Measurements from ENCODE around the gene SIX2. TPM values are rescaled to one million over a fixed set of nuclear protein-coding genes. Genes with fewer than 3 reads are reported as not detected.

Gene SIX2
- total and polyA plus RNA-seq, 12 donors, result 0.06 to 0.40 (median 0.14) TPM; not detected in 5

GRCh38 chr2:45013229-45014015 is 4.2 kb upstream of the SIX2 start:
- Histone ChIP-seq H3K4me1 (replicated peaks in 1 of 2) (peaks cover 19 to 32% of the 10 kb centered on the region in 2 donors), H3K4me3 (peak overlapping the region in 1 of 4 donors; percentile 47), H3K36me3 (replicated peaks in 1 of 2) (no peaks in the 10 kb centered on the region), H3K9me3 (replicated peaks in 1 of 3) (no peaks in the 10 kb centered on the region), H3K27ac (no peak overlapping the region), H3K27me3 (peaks cover 58% of the 10 kb centered on the region)
- TF ChIP-seq CTCF (IDR thresholded peaks at IDR 0.05) (no peak), POLR2A (IDR thresholded peaks at IDR 0.05) (no peak)
- WGBS, 4 donors, result 7 to 34% (median 9%) methylated on average over 7 to 83 of the region's 83 CpGs; no CpG with 5 or more reads in 1 of the 4 donors
- DNase-seq, result no peak
- intact Hi-C loops (cut with DNase I), result no loop called here

- H3K27ac ChIP-seq, result no peak overlapping the region
- intact Hi-C loops (cut with DNase I), result no loop called here
- H3K36me3 ChIP-seq (replicated peaks in 1 of 2), result no peaks in the 10 kb centered on the region
- 36 to 59% (median 52%) methylated on average over 9 to 13 of the region's 13 CpGs for WGBS, 4 donors
- H3K9me3 ChIP-seq (replicated peaks in 1 of 3), result no peaks in the 10 kb centered on the region
- H3K4me3 ChIP-seq, result no peak overlapping the region
- DNase-seq, result no peak
- peaks cover 21 to 33% of the 10 kb centered on the region in 2 donors for H3K4me1 ChIP-seq (replicated peaks in 1 of 2)
- TF ChIP-seq POLR2A (IDR thresholded peaks at IDR 0.05) (no peak), CTCF (IDR thresholded peaks at IDR 0.05) (no peak)
- peaks cover 64% of the 10 kb centered on the region for H3K27me3 ChIP-seq
Observed at GRCh38 chr2:45012733-45013132, 3.5 kb upstream of the SIX2 start.

GRCh38 chr2:45011621-45012602 is 2.7 kb upstream of the SIX2 start:
- H3K9me3 ChIP-seq (replicated peaks in 1 of 3), result no peaks in the 10 kb centered on the region
- peaks cover 21 to 33% of the 10 kb centered on the region in 2 donors for H3K4me1 ChIP-seq (replicated peaks in 1 of 2)
- H3K27ac ChIP-seq, result no peak overlapping the region
- 60 to 70% (median 65%) methylated on average over 8 to 10 of the region's 10 CpGs for WGBS, 4 donors
- H3K36me3 ChIP-seq (replicated peaks in 1 of 2), result no peaks in the 10 kb centered on the region
- TF ChIP-seq CTCF (IDR thresholded peaks at IDR 0.05), result no peak
- TF ChIP-seq POLR2A (IDR thresholded peaks at IDR 0.05), result no peak
- DNase-seq, result no peak
- H3K27me3 ChIP-seq, result peaks cover 66% of the 10 kb centered on the region
- intact Hi-C loops (cut with DNase I), result no loop called here
- no peak overlapping the region for H3K4me3 ChIP-seq

GRCh38 chr2:45011121-45011520 is 1.9 kb upstream of the SIX2 start:
- TF ChIP-seq CTCF (IDR thresholded peaks at IDR 0.05), result no peak
- TF ChIP-seq POLR2A (IDR thresholded peaks at IDR 0.05), result no peak
- 58 to 82% (median 74%) methylated on average over 2 to 3 of the region's 3 CpGs for WGBS, 4 donors
- Histone ChIP-seq H3K9me3 (replicated peaks in 1 of 3) (no peaks in the 10 kb centered on the region), H3K4me3 (no peak overlapping the region), H3K27me3 (peaks cover 68% of the 10 kb centered on the region), H3K27ac (no peak overlapping the region), H3K36me3 (replicated peaks in 1 of 2) (no peaks in the 10 kb centered on the region), H3K4me1 (replicated peaks in 1 of 2) (peaks cover 21 to 33% of the 10 kb centered on the region in 2 donors)
- intact Hi-C loops (cut with DNase I), result no loop called here
- DNase-seq, result no peak
